Activated CD8-positive, alpha-beta memory T cell treated with anti-CD3 and anti-CD28 coated beads, Interleukin-2, amount 50 U/mL, for 48 hours (primary cell): ENCODE data around the gene CPNE4.
"Not testable (repeated sequence)": the region's sequence is repeated elsewhere in the genome, so short reads cannot be mapped to it uniquely, and the experiment has no call there.

Experiments
- DNase-seq: peaks from one replicate; pipeline ENCODE4 v3.0.0-alpha.2; 2020

The CPNE4 gene

DNA sequence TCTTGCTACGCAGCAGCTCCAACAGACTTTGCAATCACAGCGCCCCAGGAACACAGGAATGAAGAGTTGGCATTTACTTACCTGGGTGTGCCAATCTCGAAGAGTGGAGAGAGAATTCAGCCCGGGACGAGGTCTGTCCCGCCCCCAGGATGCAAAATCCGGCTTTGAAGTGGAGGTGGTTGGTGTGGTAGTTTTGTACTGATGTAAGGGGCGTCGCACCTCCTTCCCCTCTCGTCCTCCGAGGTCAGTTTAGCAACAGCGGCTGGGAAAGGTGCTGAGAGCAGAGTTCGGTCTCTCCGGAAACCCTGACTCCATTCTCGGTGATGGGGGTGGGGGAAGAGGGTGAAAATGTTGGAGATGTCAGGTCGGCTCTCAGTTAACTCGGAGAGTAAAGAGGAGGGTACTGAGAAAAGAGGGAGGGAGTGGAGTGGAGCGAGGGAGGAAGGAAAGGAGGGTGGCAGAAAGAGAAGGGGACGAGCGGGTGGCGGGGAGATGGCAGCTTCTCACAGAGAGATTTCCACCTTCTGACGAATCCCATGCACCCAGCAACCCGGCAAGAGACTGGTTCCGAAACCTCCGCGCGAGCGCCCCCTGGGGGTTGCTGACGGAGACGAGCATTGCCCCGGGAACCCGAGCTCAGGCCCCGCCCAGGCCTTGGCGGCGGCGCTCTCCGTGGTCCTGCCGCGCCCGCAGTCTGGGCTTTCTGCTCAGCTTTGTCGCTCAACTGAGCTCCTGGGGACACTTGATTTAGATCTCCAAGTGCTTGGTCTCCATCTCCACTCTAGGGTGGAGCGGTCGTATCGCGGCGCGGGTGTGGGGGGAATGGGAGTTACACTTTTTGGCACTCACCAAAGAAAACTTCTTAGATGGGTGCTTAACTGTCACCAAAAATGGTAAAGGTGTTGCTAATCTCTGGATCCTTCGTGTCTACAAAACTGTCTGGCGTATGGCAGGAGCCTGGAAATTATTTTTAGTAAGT lies at the start of gene CPNE4:
Gene CPNE4 (minus strand): TSS at position 529 of the 979 bp plus-strand sequence.
- DNase-seq = peak; percentile 92

DNA sequence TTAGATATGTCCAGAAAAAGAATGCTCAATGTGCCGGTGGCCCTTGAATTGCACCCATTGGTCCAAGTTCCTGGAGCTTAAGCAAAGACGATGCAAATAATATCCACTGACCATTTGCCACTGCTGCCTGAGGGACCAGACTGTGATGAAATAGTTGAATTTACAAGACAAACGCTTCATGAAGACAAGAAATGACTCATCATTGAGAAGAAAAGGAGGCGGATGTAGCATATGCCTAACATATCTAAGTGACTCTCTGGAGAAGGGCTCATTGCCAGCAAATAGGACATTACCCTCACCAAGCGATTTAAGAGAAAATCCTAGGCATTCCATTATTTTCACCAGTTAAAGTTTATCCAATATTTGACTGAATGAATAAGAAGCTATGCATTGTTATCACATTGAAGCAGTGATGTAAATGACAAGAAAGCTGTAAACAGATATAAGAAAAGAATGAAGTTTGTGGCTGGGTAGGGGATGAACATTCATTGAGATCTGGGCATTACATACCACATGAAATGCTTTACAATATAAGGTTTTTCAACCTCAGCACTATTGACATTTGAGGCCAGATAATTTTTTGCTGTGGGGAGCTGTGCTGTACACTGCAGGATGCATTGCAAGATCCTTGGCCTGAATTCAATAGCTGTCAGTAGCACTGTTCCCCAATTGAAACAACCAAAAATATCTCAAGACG lies 48.9 kb upstream of the CPNE4 start:
- DNase-seq = no peak

DNA sequence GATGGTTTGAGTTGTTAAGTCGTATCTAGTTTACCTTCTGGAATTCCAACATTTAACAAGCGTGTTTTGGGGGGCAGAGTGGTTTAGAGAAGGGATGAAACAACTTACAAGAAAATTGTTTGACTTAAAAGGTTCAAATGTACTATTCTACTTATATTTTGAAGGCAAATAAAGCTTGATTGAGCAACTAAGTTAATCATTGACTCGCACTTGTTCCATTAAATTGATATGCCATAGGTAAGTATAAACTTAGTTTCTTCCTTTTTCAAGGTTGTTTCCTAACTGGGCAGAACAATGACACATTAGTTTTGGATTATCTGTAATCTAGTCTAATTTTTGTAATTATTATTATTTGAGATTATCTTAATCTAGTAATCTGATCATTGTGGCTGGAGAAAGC lies 48.3 kb upstream of the CPNE4 start:
- DNase-seq = no peak

DNA sequence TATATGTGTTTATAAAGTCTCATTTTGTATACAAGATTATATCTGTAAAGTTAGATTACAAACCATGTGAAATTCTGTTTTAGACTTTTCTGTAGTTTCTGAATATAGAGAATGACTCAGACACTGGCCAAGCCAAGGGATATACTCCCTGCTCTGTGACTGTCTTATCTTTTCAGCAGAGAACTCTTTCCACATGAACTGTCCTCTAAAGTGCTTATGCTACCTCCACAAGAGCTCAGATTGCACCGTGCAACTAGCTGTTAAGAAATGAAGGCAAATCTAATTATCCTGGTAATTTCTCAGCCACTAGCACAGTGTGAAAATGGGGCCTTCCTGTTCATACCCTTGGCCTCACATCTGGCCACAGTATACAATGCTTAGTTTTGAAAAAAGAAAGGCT lies 44.3 kb upstream of the CPNE4 start:
- no peak for DNase-seq

DNA sequence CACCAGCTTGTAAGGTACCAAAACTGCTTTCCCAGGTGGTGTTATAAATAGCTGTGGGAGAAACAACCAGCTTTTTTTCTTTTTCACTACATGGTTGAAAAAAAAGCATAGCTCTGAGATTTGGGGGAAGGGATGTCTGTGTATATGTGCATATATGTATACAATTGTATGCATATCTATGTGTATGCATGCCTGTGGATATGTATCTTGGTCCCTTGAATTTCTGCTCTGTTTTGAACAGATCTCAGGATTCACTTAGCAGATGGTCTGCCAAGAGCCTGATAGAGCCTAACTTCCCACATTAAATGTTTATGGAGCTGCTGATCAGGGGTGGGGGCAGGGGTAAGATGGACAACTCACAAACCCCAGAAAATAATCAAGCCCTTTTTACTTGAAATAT lies 39.0 kb upstream of the CPNE4 start:
- DNase-seq = no peak

DNA sequence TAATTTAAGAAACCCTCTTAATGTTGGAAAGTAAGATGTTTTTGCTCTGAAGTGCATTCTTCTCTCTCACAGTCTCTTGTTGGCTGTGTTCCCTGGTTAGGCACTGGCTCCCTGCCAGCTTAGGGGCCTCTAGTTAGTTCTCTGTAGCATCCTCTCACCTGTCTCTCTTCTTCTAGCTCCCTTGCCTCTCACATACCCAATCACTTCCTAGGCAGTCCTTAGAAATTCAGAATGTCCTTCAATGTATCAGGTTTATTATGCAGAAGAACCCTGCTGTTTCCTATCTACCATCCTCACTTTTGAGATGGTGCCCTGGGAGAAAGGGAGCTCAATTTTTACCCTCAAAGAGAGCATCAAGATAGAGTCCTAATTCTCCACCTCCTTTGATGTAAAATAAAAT lies 36.2 kb upstream of the CPNE4 start:
- DNase-seq = no peak

DNA sequence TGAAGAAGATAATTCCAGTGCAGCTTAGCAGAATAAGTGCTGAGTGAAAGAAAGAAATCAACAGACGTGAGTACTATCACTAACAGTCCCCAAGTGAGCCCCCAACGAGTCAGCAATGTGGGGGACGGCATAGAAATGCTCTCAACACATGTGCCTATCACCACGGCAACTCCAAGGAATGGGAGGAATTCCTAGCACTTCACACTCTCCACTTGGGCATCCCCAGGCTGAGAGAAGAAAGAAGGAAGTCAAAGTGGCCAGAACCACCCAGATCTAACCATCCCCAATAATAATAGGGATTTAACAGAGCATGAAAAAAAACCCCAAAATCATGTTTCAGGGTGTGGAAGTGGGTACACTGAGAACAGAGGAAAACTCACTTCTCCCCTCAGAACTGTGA lies 29.3 kb upstream of the CPNE4 start:
- no peak for DNase-seq

DNA sequence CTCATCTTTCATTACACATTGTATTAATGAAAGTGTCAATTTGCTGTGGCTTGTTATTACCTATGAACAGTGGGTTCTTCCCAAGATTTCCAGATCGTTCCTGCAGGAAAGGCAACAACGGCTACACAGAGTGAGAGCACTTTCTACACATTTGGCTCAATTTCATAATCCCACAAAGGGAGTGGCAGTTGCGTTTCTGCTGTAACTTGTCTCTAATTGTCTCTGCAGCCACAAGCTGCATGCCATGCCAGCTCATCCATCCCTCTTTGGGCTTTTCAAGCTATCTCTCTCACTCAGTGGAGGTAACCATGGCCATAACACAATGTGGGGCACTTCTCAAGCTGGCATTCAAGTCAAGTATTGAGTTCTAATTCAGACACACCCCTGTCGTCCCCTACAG lies 27.7 kb upstream of the CPNE4 start:
- DNase-seq = no peak

DNA sequence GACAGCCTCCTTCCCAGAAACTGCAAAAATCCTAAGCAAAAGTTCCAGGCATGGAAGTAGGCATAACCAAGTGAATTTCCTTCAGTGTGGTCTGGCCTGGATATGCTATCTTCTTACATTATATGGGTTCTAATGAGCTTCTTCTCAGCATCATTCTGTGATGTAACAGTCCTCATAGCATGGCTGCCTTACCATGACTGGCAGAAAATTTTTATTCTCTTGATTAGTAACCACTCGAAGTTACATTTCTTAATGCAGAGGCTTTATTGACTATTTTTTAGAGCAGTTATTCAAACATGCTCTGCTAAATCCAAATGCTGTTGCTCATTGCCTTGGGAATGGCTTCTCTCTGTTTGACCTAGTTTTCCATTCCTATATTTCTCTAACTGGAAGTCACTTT lies 21.1 kb upstream of the CPNE4 start:
- DNase-seq = no peak

DNA sequence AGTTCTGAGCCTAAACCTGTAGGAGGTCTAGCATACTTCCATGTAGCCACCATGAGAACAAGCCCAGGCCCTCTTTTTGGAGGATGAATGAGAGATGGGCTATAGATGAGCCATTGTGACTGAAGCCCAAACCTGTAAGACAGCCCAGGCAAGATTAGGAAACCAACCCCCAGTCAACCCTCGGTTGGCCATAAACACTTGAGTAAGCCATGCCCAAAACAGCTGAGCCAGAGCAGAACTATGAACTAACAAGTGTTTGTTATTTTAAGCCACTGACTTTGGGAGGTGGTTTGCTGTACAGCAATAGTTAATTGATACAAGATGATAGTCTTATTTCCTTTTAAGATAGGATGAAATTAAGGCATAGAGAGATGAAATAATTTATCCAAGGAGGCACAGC lies 12.4 kb upstream of the CPNE4 start:
- no peak for DNase-seq

DNA sequence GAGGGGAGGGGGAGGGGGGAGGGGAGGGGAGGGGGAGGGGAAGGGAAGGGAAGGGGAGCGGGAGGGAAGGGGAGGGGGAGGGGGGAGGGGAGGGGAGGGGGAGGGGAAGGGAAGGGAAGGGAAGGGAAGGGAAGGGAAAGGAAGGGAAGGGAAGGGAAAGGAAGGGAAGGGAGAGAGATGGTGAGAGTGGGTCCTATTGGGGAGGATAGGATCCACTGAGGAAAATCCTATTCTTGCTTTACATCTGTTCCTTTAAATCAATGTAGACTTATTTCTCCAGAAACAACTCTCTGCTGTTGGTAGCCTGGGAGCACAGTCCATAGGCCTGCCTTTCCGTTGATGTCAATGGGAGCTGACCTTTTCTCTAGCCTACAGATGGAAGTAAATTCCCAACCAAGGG lies 10.1 kb upstream of the CPNE4 start:
- DNase-seq = not testable (repeated sequence)

DNA sequence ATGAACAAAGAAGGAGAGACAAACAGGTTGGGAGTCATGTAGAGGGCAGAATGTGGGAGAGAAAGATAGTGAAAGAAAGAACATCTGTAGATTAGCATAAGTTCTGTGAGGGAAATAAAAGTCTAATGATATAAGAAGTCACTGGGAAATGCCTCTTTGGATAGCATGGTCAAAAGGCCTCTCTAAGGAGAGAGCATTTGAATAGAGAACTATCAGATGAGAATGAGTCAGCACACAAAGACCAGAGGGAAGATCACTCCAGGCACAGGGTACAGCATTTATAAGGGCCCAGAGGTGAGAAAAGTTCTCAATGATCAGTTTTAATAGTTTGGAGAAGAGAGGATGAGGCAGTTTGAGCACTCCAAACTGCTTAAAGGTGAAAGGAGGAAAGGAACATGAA lies 7.9 kb upstream of the CPNE4 start:
- no peak for DNase-seq

DNA sequence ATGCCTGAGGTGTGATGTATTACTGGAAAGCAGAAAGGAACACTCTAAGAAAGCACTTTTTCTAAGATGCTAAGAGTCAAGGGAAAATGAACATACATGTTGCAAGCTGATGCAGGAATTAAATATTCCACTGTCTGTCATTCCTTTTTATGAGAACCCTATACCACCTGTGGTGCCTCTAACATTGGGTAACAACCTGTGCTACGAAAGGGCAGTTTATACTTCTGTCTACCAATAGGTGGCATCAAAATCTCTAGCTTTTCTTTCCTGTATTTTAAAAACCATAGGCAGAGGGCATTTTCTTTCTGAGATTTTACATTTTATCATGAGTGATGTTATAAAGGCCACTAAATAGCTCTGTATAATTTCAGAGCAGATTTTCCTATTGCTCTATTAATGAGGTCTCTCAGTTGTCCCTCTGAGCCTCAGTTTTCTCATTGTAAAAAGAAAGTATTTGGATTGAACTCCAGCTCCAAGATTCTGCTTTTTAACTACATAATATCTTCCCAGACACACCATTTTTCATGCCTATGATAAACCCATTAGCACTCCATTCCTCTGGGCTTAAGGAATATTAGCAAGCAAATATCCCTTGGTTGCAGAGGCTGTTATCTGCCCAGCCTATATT lies 3.5 kb upstream of the CPNE4 start:
- no peak for DNase-seq

DNA sequence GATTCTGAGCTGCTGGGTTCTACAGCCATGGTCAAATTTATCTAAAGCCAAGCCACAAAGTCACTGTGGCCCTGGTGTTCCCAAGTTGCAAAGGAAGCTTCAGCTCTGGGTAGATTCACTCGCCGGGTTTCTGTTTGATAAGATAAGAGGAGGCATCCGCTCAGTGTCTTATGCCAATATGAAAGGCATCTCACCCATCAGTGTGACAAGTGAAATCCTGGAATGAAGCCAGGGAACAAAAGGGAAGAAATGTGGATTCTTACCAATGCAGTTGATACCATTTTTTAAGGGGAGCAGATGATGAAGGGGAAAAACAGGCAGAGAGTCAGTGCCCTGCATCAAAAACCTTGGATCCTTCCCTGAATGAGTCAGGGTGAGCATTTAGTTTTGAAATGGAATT lies 2.8 kb upstream of the CPNE4 start:
- no peak for DNase-seq

DNA sequence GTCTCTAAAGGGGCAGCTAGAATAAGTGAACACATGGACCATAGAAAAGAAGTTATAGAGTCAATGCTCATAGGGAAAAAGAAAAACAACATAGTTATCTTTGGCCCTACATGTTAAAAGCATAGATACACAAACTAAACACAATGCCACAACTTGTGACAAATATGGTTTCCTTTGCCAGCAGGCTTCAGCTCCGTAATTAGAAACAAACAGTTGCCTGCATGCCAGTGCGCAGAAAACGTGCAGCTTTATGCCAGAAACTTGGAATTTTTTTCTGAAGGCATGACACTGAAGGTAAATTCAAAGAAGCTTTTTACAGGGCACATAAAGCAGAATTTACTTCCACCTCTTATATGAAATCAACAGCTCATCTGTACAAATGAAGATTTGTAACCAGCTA lies 2.2 kb upstream of the CPNE4 start:
- DNase-seq = no peak

DNA sequence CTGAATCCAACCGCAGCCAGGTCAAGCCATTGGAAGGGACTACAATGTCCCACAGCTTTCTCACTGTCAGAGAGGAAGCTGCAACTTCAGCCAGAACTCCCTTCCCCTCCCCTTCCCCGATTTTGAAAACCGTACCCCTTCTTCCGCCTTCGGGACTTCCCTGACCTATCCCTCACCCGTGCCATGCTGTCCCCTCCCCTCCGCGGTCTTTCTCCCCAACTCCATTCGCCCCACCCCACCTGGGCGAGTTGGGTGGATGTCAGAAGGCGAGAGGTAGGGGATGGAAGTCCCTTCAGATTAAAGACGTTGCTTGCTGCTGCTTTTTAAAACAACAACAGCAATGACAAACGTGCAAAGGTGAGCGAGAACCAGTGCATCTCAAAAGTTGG lies 723 bp downstream of the CPNE4 start:
- no peak for DNase-seq

DNA sequence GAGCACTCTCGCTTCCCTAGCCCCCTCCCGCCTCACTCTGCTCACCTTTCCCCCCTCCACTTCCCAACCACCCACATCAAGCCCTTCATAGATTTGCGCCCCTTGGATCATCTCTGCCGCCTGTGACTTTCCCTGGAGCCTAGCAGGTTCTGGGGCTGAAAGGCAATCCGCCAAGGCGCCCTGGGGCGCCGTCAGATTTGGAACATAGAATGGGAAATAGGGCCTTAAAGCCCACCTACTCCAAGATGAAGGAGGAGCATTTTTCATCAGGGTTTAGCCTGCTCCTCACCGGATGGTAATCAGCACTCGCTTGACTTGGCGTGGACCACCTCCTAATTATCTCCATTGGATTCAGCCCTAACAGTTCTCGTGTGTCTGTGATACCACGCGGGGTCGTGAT lies 1.3 kb downstream of the CPNE4 start:
- DNase-seq = no peak

DNA sequence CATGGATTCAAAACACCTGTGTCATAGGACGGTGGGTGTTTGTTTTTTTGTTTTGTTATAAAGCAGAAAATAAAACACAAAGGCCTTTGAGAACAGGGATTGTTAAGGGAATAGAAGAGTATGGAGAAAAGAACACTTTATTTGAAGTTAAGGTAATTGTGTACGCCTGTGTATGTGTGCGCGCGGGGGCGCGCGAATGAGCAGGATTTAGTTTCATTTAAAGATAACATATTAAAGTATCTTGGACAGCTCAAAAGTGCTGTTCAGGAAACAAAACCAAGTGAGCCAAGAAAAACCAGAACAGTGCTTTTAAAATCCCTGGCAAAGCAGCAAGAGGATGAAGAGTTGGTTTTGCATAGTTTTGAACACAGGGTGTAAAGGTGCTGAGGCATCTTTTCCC lies 1.9 kb downstream of the CPNE4 start:
- no peak for DNase-seq

DNA sequence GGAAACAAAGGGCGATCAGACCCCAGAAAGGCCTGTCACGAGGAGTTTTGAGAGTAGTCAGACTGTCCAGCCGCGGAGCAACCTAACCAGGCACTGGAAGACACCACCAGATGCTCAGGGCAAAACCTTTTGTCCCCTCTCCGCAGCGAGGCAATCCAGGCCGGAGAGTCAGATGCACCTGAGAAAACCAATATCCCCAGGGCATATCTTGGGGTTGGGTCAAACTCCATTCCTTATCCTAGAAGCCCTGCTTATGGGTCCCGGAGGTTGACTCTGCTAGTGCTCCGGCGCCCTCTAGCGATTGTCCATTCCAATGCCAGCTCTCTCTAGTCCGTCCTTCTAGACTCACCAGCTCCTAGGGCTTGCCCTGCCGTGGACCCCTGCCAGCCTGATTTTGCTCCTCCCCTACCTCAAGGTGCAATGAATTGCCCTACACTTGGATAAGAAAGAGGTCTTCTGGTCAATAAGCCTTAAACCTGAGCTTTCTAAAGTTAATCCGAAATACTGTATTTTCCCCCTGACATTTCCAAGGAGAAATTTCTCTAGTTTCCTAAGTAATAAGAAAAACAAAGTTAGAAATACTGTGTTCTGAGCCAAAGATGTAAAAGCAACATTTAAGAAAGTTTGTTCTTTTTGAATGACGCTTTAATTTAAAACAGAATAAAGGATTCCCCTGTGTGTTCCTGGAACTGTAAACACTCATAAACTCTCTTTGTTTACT lies 5.5 kb downstream of the CPNE4 start:
- DNase-seq = peak; percentile 83

DNA sequence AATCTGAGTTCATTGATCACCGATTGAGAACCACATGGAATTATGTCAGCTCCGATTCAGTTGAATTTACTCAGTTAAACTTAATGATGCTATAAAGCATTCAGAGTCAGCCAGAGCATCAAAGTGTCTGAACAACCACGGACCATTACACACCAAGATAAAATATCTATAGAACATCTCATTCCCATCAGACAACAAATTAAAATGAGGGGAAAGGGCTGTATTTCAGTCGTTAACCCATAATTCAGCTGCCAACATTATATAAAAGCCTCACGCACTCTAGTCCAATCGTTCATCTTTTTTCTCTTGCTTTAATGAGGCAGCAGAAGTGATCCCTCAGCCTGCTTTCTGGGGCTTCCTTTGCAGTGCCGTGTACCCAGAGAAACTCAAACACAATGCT lies 11.9 kb downstream of the CPNE4 start:
- DNase-seq = no peak

DNA sequence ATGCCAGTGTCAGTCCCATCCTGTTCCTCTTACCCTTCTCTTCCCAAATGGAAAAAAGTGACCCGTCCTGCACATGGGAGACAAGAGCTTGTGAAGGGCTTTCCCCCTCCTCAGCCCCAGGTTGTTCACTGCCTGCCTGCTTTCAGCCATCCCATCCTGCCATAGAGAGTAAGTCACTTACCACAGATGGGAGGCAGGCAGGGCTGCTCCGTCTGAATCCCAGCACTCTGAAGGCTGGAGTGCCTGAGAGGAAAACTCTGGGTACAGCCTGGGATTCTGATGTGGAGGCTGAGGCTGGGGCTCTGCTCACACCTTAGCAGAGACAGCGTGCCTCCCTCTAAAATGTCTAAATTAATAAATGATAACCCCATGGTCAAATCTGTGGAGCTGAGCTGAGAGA lies 14.8 kb downstream of the CPNE4 start:
- DNase-seq = no peak

DNA sequence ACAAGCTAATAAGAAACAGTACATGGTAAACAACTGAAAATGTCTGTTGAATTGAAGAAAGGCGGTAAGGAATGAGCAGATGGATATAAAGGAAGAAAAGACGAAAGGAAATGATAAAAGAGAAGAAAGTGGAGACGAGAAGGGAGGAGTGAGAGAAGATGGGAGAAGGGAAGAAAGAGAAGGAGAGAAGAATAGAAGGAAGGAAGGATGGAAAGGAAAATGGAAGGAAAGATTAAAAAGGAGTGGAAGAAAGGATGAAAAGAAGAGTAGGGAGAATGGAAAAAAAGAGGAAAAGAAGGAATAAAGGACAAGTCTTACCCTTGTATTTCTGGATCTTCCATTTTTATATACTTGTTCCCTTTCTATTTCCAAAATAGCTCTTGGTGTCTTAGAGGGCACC lies 17.7 kb downstream of the CPNE4 start:
- DNase-seq = no peak
